Prostate gland (tissue), 2 donors: Measurements from ENCODE around the gene MED8.

Source experiments
- POLR2A ChIP-seq: fragments of 450-650 bp; IDR thresholded peaks from one replicate; pipeline ENCODE4 v1.6.1; 2016; ENCODE audit warnings: antibody characterized with exemption, mild to moderate bottlenecking
- TF ChIP-seq, protein P1 (sequence below), 4 experiments: fragments of 200-600 bp in 2 of 4; fragments of 450-650 bp in 2 of 4; sonication (generic) in 2 of 4; IDR thresholded peaks; 1 replicate in 3 of 4; 2 replicates in 1 of 4; pipeline ENCODE4 v1.5.1; 2016 to 2019; ENCODE audit warnings: antibody characterized with exemption in 4 of 4, mild to moderate bottlenecking in 2 of 4, moderate library complexity in 2 of 4

DNA sequence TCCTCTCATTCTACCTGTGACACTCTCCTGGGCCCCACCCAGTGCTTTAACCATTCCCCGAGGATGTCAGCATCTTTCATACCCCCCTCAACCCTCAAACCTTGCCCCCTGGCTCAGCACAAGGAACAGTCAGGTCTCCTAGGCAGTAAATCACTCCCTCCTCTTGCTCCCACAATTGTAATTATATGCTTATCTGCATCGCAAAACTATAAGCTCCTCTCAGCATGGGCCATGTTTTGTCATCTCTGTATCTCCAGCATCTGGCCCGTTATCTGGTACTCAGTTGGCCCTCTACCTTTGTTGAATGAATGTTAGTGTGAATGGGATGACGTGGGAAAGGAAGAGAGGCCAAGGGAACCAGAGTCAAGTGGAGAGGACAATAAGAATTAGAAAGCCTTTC is 19.0 kb downstream of the MED8 start:
- TF ChIP-seq, protein P1, sequence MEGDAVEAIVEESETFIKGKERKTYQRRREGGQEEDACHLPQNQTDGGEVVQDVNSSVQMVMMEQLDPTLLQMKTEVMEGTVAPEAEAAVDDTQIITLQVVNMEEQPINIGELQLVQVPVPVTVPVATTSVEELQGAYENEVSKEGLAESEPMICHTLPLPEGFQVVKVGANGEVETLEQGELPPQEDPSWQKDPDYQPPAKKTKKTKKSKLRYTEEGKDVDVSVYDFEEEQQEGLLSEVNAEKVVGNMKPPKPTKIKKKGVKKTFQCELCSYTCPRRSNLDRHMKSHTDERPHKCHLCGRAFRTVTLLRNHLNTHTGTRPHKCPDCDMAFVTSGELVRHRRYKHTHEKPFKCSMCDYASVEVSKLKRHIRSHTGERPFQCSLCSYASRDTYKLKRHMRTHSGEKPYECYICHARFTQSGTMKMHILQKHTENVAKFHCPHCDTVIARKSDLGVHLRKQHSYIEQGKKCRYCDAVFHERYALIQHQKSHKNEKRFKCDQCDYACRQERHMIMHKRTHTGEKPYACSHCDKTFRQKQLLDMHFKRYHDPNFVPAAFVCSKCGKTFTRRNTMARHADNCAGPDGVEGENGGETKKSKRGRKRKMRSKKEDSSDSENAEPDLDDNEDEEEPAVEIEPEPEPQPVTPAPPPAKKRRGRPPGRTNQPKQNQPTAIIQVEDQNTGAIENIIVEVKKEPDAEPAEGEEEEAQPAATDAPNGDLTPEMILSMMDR (IDR thresholded peaks at IDR 0.05), result no peak
- no peak for TF ChIP-seq POLR2A
